Fibroblast of skin of left quadriceps (primary cell): ENCODE measurements around the gene CSRNP2.
"Not testable (repeated sequence)": the region's sequence is repeated elsewhere in the genome, so short reads cannot be mapped to it uniquely, and the experiment has no call there.

Source experiments
- DNase-seq, 2 experiments: peaks; one replicate each; pipeline ENCODE4 v3.0.0-alpha.2; 2013; ENCODE audit warnings: low read depth in 2 of 2

Gene CSRNP2, protein sequence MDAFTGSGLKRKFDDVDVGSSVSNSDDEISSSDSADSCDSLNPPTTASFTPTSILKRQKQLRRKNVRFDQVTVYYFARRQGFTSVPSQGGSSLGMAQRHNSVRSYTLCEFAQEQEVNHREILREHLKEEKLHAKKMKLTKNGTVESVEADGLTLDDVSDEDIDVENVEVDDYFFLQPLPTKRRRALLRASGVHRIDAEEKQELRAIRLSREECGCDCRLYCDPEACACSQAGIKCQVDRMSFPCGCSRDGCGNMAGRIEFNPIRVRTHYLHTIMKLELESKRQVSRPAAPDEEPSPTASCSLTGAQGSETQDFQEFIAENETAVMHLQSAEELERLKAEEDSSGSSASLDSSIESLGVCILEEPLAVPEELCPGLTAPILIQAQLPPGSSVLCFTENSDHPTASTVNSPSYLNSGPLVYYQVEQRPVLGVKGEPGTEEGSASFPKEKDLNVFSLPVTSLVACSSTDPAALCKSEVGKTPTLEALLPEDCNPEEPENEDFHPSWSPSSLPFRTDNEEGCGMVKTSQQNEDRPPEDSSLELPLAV

DNA sequence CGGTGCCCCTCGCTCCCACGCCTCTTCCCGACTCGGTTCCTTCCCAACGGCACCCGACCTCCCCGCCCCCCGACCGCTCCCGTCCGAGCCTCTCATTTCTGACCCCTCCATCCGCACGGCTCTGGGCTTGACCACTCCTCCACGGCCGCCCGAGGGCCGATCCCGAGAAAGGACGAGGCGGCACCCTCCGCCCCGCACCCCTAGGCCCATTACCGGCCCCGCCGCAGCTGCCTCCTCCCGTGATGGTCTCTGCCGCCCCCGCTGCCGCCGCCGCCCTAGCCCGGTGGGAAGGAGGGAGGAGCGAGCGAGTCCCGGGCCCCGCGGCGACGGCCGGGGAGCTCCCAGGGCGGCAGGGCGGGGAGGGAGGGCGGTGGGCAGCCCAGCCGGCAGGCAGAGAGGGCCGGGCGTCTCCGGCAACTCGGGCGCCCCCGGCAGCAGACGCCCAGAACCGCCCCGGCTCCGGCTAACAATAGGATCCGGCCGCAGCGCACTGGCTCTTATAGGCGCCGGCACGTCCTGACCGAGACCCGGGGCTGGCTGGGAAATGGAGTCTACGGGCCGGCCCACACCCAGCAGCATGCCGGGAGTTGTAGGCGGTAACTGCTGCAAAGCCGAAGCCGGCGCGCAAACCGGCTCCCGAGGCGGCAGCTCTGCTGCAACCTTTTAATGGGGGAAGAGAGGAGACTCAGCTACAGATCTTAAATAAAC, at the start of gene CSRNP2:
TSS of gene CSRNP2 (minus strand) at position 471 of the 708 bp plus-strand sequence. CDS start 7,035 bp downstream, outside the sequence.
- peak; percentile 89 to 90 for DNase-seq

DNA sequence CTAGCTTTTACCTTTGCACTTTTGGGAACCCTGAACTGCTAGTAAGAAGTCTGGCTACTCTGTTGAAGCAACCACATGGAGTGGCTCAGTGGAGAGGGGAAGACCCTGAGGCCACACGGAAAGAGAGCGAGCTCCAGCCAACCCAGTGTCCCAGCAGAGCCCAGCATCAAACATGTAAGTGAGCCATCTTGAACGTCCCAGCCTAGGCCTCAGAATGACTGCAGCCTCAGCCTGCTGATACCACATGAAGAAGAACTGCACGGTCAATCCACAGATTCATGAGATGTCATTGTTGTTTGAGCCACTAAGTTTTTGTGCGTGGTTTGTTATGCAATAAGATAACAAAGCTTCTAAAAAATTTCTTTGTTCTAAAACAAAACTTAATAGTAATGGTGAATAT, 49.3 kb upstream of the CSRNP2 start:
- no peak for DNase-seq

DNA sequence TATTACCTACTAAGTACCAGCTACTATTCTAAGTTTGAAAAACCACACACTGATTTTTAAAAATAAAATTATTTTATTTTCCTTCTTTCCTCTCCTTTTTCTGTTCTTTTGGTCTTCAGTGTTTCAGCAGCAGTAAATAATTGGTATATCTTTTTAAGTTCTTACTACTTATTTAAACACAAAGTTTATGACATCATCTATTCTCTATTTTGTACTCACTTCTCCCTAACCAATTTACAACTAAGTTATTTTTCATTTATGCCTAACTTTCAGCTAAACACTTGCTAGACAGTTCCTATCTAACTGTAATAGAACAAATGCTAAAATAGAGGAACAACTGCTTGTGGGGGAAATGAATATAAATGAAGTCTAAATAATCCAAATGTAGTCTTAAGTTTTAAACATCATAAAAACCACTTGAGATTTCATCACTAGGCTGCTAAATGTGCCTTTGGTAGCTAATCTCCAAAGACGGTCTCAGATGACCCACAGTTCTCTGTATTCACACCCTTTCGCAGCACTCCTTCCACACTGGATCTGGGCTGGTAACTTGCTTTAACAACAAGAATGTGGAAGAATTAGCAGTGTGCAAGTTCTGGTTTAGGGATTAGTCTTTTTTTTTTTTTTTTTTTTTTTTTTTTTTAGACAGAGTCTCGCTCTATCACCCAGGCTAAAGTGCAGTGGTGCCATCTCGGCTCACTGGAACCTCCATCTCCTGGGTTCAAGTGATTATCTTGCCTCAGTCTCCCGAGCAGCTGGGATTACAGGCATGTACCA, 48.5 kb upstream of the CSRNP2 start:
- DNase-seq: no peak

DNA sequence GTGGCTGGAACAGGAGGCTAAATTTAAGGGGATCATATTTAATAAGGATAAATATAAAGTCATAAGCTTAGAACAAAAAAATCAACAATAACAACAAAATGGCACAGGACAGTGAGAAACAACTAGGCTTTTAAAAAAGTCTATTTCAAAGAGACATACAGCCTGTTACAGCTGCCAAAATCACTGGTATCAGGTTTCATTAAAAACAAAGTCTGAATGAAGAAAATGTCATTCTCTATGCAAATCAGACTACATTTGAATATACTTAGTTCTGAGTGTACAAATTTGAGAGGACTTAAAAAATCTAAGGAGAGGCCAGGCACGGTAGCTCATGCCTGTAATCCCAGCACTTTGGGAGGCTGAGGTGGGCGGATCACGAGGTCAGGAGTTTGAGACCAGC, 45.5 kb upstream of the CSRNP2 start:
- no peak for DNase-seq

DNA sequence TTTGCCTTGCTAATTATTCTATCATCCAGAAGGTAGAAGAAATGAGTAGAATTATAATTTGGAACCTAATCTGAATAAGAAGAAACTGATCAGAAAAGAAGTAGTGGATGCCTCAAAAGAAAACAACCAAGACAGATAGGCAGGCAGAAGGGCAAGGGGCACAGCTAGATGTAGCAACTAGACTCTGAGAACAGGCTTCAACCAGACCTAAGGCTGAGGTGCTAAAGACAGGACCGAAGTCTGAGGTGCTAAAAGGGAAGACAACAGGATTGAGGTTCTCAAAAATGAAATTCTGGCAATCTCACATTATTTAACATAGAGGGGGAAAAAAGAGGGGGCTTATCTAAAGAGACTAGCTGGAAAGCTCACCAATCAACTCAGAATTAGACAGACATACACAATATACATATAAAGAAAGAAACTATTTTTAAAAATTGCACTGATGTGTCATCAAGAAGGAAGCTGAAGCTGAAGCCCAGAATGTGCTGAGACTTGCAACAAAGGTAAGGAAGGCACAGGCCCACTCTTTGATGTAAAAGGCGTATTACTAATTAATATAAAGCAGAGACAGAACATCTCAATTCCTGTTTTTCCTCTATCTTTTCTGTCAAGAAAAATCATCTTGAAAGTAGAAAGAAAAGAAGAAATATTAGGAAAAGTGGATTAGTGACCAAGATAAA, 43.8 kb upstream of the CSRNP2 start:
- no peak for DNase-seq

DNA sequence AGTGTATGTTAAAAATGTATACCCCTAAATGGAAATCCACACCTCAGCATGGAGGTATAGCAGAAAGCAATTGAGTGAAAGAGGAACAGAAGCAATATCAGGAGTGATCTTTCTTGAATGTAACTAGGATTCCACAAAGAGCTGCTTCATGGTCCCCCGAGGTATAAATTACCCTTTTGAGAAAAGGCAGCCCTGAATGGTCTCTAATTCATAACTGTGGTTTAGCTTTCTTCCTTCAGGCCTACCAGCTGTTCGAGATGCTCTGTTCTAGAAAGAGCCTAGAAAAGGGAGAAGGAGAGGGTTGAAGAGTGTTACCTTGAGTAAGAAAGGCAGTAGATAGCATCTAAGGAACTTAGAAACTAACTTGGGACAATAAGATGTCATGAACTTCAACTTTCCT, 42.9 kb upstream of the CSRNP2 start:
- DNase-seq: no peak

DNA sequence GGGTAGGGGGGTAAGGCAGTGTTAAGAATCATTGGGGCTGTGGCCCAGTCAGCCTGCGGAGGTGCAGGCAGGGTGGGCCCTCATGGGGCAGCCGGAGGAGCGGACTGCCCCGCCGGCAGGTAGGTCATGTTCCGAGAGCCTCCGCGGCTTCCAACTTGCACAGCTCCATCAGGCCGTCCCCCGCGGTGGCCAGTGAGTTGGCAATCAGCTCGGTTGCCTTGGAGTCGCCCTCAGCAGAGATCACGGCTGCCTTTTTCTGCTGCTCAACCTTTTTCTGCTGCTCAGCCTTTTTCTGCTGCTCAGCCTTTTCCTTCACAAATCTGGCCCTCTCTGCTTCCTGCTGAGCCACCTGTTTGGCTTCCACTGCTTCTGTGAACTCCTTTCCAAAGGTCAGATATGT, 41.1 kb upstream of the CSRNP2 start:
- no peak for DNase-seq

DNA sequence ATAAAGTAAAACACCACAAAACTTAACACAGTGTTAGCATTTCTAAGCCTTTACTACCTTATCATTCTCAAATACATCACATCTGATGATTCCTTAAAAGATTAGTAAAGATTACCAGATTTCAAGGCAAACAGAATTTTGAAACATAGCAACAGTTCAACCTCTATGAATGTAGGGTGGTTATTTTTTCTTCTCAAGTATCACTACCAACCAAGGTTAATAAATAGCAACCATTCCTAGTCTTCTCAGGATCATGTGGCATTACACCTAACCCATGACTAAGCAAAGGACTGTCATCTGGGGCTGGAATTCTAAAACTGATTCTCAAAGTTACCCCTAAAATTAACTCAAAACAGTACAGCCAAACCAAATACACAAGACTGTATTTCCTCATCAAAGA, 39.4 kb upstream of the CSRNP2 start:
- DNase-seq: no peak

DNA sequence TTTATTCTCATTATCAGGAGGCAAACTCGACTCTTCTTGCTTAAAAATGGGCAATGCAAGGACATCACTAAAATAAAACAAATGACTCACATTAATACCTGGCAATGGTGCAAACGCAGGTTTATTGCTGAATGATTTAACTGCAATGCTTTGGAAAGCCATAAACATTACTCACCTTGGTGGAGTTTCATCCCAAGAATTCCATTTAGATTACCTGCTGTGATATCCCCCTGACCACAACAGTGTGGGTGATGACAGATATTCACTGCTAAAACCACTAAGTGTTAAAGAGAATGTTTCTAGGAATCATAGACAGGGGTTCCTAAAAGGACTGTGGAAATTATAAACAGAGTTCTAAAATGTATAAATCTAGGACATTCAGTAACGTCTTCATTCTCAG, 35.3 kb upstream of the CSRNP2 start:
- peak; percentile 34 to 36 for DNase-seq

DNA sequence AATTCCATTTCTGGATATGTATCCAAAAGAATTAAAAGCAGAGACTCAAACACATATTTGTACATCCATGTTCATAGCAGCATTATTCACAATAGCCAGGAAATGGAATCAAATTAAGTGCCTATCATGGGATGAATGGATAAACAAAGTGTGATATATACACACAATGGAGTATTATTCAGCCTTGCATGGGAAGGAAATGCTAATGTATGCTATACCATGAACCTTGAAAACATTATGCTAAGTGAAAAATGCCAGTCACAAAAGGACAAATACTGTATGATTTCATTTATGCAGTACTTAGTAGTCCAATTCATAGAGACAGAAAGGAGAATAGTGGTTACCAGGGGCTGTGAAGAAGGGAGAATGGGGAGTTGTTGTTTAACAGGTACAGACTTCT, 32.1 kb upstream of the CSRNP2 start:
- no peak for DNase-seq

DNA sequence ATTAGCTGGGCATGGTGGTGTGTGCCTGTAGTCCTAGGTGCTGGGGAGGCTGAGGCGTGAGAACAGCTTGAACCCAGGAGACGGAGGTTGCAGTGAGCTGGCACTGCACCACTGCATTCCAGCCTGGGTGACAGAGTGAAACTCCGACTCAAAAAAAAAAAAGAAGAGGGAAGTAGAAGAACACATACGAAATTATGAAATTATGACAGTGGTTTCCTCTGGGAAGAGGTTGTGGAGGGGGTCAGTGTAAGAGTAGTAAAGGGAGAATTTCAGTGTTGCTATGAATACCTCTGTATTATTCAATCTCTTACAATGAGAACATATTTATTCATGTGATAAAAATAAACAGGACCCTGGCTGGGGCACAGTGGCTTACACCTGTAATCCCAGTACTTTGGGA, 24.7 kb upstream of the CSRNP2 start:
- no peak for DNase-seq

DNA sequence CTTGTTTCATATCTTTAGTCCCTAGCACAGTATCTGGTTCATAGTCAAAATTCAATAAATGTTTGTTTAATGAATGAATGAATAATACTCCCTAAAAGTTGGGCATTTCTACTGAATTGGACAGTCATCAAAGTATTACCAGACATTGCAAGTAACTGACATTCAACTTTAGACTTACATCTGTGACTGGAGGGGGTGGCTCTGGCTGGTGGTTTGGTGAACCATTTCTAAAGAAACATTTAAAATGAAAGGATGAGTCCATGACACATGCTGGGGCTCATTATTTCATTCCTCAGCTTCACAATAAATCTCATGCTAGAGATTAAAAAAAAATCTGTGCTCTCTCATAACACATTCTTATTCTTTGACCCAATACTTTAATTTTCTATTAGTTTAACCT, 20.6 kb upstream of the CSRNP2 start:
- DNase-seq: no peak

DNA sequence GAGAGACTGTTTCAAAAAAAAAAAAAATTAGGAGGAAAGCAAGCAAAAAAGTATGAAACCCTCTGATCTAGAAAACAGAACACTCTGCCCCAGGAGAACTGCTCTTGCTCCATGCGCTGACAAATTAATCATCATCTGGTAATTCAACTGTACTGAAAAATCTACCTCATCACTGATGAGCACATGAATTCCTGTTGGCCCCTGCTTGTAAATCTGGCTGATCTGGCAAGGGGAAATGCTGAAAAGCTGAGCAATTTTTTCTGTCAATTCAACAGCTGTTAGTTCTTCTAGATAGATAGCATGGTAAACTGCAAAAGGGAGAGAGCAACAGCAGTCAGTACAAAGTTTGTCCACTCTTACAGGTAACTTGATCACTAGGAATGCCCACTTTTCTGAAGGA, 15.2 kb upstream of the CSRNP2 start:
- no peak for DNase-seq

DNA sequence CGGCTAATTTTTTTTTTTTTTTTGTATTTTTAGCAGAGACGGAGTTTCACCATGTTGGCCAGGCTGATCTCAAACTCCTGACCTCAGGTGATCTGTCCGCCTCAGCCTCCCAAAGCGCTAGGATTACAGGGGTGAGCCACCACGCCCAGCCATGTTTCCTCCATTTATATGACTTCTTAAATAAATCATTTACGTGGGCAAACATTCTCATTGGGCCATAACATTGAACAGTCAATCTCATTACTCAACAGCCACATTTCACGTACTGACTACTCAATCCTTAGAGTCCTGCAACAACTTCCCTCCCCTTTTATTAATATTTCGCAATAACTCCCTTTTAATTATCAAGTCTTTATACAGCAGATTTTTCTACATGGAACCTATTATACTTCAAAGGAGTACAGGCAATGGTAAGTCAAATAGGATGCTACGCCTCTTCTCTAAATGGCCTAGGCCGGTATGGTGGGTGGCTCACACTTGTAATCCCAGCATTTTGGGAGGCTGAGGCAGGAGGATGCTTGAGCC, 7.4 kb upstream of the CSRNP2 start:
- no peak for DNase-seq

DNA sequence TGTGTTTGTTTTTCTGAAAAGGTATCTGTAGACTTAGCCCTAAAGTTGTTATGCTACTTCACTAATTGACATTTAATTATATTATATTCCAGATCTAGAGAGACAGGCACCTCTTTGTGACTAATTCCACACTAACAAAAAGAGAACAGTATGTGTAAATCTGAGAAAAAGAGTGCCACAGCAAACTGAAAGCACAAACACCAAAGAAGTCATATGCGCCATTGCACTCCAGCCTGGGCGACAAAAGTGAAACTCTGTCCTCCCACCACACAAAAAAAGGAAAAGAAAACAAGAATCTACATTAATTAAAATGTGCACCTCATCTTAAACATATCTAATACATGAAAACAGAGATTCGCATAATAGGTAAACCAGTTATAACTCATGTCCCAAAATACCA, 4.4 kb upstream of the CSRNP2 start:
- DNase-seq: no peak

DNA sequence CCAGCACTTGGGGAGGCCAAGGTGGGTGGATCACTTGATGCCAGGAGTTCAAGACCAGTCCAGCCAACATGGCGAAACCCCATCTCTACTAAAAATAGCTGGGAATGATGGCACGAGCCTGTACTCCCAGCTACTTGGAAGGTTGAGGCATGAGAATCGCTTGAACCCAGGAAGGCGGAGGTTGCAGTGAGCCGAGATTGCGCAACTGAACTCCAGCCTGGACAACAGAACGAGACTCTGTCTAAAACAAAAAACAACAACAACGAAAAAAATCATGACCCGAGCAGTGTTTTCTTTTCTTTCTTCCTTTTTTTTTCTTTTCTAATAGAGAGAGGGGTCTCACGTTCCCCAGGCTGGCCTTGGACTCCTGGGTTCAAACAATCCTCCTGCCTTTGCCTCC, 3.5 kb upstream of the CSRNP2 start:
- no peak for DNase-seq

DNA sequence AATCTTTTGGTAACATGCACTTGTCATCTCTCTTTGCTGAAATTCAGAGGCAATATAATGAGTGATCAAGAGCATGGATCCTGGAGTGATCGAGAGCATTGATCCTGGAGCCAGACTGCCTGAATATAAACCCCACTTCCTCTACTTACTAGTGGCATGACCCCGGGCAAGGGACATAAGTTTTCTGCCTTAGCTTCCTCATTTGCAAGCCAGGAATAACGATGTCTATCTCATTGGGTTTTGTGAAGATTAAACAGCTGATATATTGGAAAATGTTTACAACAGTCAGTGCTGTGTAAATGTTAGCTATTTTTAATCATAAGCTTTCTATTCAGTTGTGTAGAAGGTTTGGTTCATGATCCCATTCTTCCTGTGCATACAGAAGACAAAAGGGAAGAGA, 2.4 kb upstream of the CSRNP2 start:
- DNase-seq: no peak

DNA sequence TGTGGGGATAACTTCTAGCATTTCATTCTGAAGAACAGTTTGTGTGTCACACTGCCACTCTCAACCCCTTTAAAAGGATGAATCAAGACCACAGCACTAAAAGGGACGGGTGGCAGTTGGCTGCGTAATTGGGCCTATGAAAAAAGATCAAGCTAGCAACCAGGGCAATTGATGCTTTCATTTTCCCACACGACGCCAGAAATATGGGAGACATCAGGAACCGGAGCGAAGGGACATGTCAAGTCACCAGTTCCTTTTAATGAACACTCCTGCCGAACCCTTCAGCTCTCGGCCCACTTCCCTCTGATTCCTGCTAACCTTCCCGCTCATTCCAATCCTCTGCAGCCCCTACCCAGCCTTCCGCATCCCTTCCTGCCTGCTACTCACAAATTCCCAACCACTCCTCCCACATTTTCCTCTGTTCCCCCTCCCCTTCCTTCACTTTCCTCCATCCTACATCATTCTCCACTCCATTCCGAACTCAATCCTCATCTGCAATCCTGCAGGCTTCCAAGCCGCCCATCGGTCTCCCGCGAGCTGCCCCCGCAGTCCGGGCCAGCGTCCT, 753 bp downstream of the CSRNP2 start:
- no peak for DNase-seq

DNA sequence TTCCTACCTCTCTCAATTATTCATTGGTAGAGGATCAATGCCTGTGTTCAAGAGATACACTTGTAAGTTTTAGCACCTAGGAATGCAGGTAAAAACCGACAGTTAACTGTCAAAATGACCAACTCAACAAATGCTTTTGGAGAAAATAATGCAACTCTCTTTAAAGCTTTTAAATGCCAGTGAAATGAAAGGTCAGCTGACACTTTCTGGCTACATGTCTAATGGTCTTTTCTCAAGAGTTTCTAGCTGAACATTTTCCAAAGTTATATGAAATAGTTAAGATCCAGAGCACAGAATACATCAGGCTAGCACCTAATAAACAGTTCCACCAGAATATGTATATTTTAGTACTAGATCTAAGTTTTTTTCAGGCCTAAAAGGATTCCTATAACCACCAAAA, 2.0 kb downstream of the CSRNP2 start:
- no peak for DNase-seq

DNA sequence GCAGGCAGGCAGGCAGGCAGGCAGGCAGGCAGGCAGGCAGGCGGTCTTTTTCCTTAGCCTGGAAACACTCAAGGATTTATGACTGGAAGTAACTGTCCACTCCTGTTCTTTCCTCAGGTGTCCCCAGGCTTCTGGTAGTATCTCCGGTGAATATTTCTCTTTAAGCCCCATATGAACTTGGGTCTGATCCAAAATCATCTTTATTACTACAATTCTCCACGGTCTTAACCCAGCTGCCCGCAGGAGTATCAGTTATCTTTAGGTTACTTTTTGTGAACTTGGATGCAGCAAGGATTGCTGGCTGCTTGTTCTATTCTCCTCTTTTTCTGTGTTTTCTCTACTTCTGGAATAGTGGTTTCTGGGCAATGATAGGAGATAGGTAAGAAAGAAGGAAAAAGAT, 3.3 kb downstream of the CSRNP2 start:
- no peak for DNase-seq

DNA sequence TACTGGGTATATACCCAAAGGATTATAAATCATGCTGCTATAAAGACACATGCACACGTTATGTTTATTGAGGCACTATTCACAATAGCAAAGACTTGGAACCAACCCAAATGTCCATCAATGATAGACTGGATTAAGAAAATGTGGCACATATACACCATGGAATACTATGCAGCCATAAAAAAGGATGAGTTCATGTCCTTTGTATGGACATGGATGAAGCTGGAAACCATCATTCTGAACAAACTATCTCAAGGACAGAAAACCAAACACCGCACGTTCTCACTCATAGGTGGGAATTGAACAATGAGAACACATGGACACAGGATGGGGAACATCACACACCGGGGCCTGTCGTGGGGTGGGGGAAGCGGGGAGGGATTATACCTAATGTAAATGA, 4.5 kb downstream of the CSRNP2 start:
- DNase-seq: not testable (repeated sequence)
